ENCODE measurements around the gene LEFTY1. TPM values are rescaled to one million over a fixed set of nuclear protein-coding genes. Genes with fewer than 3 reads are reported as not detected.

LEFTY1 gene
- total RNA-seq, 2 experiments from 2014 or later: 0.09 to 1.0 TPM

GRCh38 chr1:225873281-225873850 lies 15.6 kb downstream of the LEFTY1 start:
- no peaks in the 10 kb centered on the region for H4K20me1 ChIP-seq (ENCODE audit: insufficient read depth, low read length)
- no peaks in the 10 kb centered on the region for H3K9me3 ChIP-seq (ENCODE audit: low read length)
- H3K36me3 ChIP-seq (ENCODE audit: insufficient read depth, low read length): peaks cover 49% of the 10 kb centered on the region
- H3K4me3 ChIP-seq (ENCODE audit: low read depth, low read length, poor library complexity, severe bottlenecking): no peak overlapping the region
- H3K79me2 ChIP-seq (ENCODE audit: insufficient read depth, low read depth, low read length): no peaks in the 10 kb centered on the region
- ChIA-PET POLR2A (no interaction called here), CTCF (ENCODE audit: unreplicated experiment) (no interaction called here)
- H3K4me2 ChIP-seq (ENCODE audit: low read length): no peak overlapping the region
- intact Hi-C loops (cut with micrococcal nuclease; ENCODE audit: unreplicated experiment): no loop called here
- H2AFZ ChIP-seq (ENCODE audit: low read length): no peak overlapping the region
- no peak for DNase-seq (ENCODE audit: low spot score)
- no peaks in the 10 kb centered on the region for H3K9me2 ChIP-seq (ENCODE audit: insufficient read depth, low read length)
- H3K4me1 ChIP-seq (ENCODE audit: insufficient read depth, low read length, poor library complexity, severe bottlenecking): peaks cover 2% of the 10 kb centered on the region
- BruUV-seq (replicated peaks): no TSS peak
- H3K27ac ChIP-seq (ENCODE audit: low read depth, low read length, poor library complexity, severe bottlenecking): no peak overlapping the region
- no peak for TF ChIP-seq CTCF (conservative IDR thresholded peaks at IDR 0.05; ENCODE audit: low read length)
- TF ChIP-seq EZH2phosphoT487 (IDR thresholded peaks at IDR 0.05; ENCODE audit: borderline replicate concordance, low read depth, low read length): no peak

DNA sequence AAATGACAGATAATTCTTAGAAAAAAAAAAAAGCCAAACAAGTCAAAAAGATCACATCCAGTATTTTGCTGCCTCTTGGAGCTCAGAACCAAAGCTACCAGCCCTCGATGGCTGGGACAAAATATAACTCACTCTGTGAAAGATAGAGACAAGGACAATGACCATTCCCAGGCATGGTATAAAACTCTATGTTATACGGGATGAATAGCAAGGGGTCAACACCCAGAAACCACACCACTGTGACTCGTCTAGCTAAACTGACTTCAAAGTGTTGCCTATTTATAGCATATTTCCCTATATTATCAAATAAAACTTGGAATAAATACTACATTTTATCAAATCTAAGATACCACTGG lies 16.9 kb downstream of the LEFTY1 start:
- POLR2A ChIA-PET: interaction anchor here (0.6 to 1.4 kb wide), 3 partner anchors 9 to 364 kb away, joined by 3 to 6 read pairs (median 6); partner anchors contain the start of gene PYCR2
- Histone ChIP-seq H2AFZ (ENCODE audit: low read length) (no peak overlapping the region), H3K79me2 (ENCODE audit: insufficient read depth, low read depth, low read length) (no peaks in the 10 kb centered on the region), H3K9me2 (ENCODE audit: insufficient read depth, low read length) (no peaks in the 10 kb centered on the region), H3K9me3 (ENCODE audit: low read length) (no peaks in the 10 kb centered on the region), H4K20me1 (ENCODE audit: insufficient read depth, low read length) (no peaks in the 10 kb centered on the region), H3K4me3 (ENCODE audit: low read depth, low read length, poor library complexity, severe bottlenecking) (no peak overlapping the region), H3K27ac (ENCODE audit: low read depth, low read length, poor library complexity, severe bottlenecking) (no peak overlapping the region), H3K4me1 (ENCODE audit: insufficient read depth, low read length, poor library complexity, severe bottlenecking) (no peaks in the 10 kb centered on the region), H3K4me2 (ENCODE audit: low read length) (no peak overlapping the region), H3K36me3 (ENCODE audit: insufficient read depth, low read length) (peaks cover 51% of the 10 kb centered on the region)
- DNase-seq (ENCODE audit: low spot score): no peak
- no peak for TF ChIP-seq CTCF (conservative IDR thresholded peaks at IDR 0.05; ENCODE audit: low read length)
- TF ChIP-seq EZH2phosphoT487 (IDR thresholded peaks at IDR 0.05; ENCODE audit: borderline replicate concordance, low read depth, low read length): no peak
- BruUV-seq (replicated peaks): no TSS peak
- intact Hi-C loops (cut with micrococcal nuclease; ENCODE audit: unreplicated experiment): no loop called here
- CTCF ChIA-PET (ENCODE audit: unreplicated experiment): no interaction called here

DNA sequence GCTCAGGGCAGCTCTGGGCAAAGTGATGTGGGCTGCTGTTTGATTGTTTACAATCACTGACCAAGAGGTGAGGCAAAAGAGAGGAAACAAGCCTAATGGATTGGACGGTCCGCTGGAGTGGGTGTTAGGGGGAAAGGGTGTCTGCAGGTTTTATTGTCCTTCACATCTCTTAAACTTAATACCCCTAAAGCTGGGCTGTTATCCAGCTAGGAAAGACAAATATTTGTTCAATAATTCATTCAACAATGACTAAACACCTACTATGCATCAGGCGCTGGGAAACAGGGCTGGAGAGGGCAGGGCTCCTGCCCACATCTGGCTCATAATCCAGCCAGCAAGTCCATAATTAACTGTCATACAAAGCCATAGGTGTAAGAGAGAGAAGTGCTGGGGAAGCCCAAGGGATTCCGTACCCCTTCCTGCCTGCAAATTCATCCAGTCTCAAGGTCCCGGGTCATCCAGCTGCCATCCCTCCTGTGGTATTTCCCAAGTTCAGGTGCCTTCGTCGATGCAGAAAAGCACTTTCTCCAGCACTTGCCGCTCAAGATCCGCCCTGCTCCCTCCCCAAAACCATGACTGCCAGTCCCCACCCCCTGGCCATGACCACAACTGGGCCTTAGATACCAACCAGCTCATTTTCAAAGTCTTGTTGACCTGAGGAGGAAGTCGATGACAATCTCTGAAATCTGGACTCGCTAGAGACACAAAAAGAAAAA lies 17.4 kb downstream of the LEFTY1 start:
- peaks cover 49% of the 10 kb centered on the region for H3K36me3 ChIP-seq (ENCODE audit: insufficient read depth, low read length)

More for the DNA sequence above, 17.4 kb downstream of the LEFTY1 start:
- Histone ChIP-seq H3K79me2 (ENCODE audit: insufficient read depth, low read depth, low read length) (no peaks in the 10 kb centered on the region), H3K9me2 (ENCODE audit: insufficient read depth, low read length) (no peaks in the 10 kb centered on the region), H3K4me2 (ENCODE audit: low read length) (no peak overlapping the region), H3K9me3 (ENCODE audit: low read length) (no peaks in the 10 kb centered on the region), H3K4me3 (ENCODE audit: low read depth, low read length, poor library complexity, severe bottlenecking) (no peak overlapping the region), H2AFZ (ENCODE audit: low read length) (no peak overlapping the region), H3K27ac (ENCODE audit: low read depth, low read length, poor library complexity, severe bottlenecking) (no peak overlapping the region), H4K20me1 (ENCODE audit: insufficient read depth, low read length) (no peaks in the 10 kb centered on the region), H3K4me1 (ENCODE audit: insufficient read depth, low read length, poor library complexity, severe bottlenecking) (no peaks in the 10 kb centered on the region)
- BruUV-seq (replicated peaks): no TSS peak
- CTCF ChIA-PET (ENCODE audit: unreplicated experiment): no interaction called here
- TF ChIP-seq CTCF (conservative IDR thresholded peaks at IDR 0.05; ENCODE audit: low read length): no peak
- no peak for TF ChIP-seq EZH2phosphoT487 (IDR thresholded peaks at IDR 0.05; ENCODE audit: borderline replicate concordance, low read depth, low read length)
- intact Hi-C loops (cut with micrococcal nuclease; ENCODE audit: unreplicated experiment): no loop called here
- POLR2A ChIA-PET: interaction anchor here (1.2 to 1.4 kb wide), 2 partner anchors 10 to 53 kb away, joined by 6 read pairs; partner anchors contain the start of gene PYCR2
- no peak for DNase-seq (ENCODE audit: low spot score)

Measured in OCI-LY7 (cell line).